ENCODE data around the gene DYDC2.
A peak's percentile ranks its signal among the peaks of the same experiment; 100 is the strongest.

The DYDC2 gene

DNA sequence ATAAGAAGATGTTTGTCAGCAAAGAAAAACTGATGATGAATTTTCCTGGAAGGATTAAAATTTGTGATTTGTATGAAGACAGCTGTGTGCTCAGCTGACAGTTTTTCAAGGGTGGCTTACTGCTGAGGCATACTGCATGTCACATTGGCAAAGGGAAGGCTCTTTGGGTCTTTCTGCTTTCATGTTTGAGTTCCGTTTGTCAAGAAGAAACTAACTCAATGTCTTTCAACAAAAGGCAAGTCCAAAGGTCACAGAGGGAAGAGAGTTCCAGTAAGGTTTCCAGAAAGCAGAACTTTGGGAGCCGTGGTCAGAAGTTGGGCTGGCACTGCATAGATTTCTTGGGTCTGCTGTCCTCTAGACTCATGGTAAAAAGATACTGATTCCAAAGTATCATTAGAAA is 16.9 kb downstream of the DYDC2 start:
- DNase-seq = no peak

DNA sequence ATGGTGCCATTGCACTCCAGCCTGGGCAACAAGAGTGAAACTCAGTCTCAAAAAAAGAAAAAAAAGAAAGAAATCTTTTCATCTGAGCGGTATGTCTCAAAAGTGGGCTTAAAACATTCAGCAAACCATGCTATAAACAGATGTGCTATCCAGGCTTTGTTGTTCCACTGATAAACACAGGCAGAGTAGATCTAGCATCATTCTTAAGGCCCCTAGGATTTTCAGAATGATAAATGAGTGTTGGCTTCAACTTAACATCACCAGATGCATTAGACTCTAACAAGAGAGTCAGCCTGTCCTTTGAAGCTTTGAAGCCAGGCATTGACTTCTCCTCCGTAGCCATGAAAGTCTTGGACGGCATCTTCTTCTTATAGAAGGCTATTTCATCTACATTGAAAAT is 23.1 kb downstream of the DYDC2 start:
- DNase-seq = no peak

DNA sequence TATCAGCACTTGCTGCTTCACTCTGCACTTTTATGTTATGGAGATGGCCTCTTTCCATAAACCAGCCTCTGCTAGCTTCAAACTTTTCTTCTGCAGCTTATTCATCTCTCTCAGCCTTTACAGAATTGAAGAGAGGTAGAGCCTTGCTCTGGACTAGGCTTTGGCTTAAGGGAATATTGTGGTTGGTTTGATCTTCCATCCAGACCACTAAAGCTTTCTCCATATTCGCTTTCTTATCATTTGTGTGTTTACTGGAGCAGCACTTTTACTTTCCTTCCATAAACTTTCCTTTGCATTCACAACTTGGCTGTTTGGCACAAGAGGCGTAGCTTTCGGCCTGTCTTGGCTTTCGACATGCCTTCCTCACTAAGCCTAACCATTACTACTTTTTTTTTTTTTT is 23.6 kb downstream of the DYDC2 start:
- no peak for DNase-seq

DNA sequence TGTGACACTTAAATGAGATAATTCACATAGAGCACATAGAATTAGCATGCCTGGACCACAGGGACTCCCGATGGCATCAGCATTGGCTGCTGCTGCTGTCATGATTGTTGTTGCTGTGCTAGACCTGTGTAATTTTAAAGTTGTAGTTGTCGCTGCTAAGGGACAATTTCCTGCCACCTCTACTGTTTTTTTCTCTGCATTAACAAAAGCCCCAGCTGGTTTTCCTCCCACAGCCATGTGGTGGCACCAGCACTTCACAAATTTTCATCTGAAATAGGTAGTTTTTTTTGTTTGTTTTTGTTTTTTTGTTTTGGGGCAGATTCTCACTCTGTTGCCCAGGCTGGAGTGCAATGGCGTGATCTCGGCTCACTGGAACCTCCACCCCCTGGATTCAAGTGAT is 26.4 kb downstream of the DYDC2 start:
- peak; percentile 52 for DNase-seq

DNA sequence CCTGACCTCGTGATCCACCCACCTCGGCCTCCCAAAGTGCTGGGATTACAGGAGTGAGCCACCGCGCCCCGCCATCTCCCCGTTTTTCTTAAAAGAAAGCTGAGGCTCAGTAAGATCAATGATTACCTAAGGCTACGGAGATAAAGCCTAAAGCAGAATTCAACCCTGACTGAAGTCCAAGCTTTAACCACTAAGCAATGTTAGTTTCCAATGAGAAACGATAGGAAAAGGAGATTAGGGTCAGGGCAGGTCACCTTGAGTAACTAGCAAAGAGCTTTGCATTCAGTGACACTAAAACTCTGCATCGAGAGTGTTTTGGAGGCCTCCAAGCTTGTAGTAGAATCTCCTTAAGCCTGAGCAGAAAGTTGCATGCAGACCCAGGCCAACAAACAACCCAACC is 34.2 kb downstream of the DYDC2 start:
- no peak for DNase-seq

DNA sequence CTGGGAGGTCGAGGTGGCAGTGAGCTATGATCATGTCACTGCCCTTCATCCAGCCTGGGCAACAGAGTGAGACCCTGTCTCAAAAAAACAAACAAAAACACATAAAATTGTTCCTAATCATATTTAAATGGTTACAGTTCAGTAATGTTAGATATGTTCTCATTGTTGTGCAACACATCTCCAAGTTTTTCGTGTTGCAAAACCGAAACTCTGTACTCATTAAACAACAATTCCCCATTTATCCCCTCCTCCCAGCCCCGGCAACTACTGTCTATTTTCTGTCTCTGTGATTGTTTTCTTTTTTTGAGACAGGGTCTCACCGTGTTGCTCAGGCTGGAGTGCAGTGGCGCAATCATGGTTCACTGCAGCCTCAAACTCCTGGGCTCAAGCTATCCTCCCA is 35.7 kb downstream of the DYDC2 start:
- no peak for DNase-seq

DNA sequence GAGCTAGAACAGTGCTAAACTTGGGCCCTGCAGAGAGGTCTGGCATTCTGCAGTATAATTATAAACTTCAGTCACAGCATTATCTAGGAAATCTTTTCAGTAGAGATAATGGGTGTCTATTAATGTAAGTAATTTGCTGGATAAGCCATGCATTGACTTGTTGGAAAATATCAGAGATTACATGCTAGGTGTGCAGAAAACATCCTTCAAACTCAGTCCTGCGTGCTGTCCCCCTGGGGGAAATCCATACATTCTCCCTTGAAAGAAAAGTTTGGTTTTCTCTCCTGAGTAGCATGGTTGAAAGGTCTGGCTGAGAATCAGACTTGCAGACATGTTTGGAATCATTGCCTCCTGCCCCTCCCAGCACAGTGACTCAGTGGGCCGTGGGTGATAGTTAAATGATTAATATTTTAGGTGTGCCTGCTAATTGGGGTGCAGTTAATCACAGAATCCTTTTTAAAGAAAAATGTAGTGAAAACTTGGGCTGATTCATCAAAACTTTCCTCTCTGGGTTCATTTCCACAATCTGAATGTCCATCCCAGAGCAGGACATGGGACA is 37.9 kb downstream of the DYDC2 start:
- DNase-seq = no peak

DNA sequence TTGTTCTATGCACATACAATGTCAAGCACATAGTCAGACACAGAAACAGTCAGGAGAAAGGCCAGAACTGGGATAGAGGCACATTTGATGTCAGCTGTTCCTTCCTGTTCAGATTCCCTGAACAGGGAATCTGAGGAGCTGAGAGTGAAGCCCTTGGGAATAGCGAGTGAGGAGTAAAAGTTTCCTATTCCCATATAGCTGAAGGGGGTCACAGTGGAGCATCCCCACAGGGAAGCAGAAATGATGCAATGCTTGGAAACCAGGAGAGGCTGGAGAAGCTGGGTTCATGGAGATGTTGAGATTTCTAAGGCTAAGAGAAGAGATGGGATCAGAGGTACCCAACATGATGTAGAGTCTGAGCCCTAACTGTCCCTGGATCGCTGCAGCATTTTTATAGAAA is 40.4 kb downstream of the DYDC2 start:
- no peak for DNase-seq

DNA sequence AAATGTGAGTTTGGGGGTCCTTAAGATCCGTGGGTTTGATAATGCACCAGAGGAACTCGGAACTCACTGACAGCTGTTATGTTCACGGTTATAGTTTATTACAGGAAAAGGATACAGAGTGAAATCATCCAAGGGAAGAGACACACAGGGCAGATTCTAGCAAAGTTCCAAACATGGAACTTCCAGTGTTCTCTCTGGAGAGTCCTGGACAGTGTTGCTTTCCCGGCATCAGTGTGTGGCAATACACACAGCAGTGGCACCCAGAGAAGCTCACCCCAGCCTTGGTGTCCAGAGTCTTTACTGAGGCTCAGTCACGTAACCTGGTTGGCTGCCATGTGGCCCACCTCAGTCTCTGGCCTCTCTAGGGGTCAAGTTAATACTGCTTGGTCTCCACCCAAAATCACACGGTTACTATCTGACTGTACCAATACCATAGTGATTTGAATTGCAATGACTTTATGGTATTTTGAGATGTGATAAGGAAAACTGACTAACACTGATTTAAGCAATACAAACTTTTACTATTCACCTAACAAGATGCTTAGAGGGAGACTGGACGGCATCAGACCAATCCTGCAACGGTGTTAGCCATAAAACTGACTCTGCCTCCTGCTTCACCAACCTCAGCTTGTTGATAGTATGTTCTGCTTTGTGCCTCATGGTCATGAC is 43.7 kb downstream of the DYDC2 start:
- DNase-seq = no peak

DNA sequence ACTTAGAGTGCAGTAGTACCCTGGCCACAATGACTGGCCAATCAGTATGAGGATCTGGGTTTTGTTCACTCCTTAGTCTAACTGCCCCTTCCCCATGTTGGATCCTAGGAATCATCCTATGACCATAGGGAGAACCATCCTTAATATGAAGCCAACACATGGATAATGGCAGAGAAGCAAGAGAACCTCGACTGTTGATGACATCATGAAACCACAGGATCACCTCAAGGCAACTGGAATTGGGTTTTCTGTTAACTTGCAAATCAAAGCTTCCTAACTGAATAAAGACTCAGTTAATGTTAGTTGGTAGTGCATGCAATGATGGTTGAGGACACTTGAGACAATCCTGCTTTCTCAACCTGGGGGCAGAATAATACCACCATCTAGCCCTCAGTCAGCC is 48.5 kb downstream of the DYDC2 start:
- no peak for DNase-seq

DNA sequence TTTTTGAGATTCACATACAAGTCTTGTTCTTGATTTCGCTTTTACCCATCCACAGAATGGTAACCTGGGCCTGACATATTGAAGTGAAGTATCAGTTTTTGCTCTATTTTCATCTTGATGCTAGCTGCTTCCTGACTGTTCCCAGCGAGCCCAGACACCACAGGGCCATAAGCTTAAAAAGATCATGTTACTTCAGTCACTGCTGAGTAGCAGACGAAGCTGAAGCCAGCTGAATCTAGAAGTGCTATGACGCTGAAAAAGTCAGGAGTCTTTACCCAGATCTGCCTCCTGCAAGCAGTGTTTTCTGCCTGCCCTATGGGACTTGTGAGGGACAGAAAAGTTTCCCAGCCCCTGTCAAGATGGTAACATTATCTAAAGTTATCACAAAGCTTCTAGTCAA is 49.0 kb downstream of the DYDC2 start:
- DNase-seq = no peak

DNA sequence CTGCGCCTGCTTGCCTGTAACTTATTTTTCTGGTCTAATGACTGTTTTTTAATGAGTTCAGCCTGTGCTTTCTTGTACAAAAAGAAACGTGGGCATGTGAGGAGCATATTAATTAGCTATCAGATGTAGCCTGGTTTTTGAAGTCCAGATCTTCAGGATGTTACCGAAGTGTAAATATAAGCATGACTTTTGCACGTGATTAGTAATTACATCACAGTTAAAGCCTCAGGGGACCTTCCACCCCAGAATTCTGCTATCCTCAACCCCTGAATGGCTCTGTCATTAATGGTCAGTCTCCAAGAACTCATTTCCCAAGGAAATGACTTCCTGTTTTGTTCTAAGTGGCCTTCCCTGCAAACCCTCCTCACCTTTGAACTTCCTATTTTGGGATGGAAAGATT is 49.6 kb downstream of the DYDC2 start:
- DNase-seq = no peak

DNA sequence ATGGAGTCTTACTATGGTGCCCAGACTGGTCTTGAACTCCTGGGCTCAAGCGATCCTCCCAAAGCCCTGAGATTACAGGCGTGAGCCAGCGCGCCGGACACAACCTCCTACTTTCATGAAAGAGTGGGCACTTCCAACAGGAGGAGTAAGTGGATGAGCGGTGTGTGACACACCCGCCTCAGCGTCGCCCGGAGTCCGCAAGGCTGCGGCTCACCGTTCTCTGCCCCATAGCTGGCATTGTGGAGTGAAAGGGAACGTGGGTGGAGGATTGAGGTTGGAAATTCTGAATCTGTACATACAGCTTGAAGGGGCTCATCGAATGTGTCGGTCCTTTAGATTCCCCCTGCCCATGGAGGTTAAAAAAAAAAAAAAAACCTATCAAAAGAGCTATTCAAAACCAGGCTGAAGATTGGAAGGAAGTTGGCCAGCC is 51.2 kb downstream of the DYDC2 start:
- DNase-seq = no peak

DNA sequence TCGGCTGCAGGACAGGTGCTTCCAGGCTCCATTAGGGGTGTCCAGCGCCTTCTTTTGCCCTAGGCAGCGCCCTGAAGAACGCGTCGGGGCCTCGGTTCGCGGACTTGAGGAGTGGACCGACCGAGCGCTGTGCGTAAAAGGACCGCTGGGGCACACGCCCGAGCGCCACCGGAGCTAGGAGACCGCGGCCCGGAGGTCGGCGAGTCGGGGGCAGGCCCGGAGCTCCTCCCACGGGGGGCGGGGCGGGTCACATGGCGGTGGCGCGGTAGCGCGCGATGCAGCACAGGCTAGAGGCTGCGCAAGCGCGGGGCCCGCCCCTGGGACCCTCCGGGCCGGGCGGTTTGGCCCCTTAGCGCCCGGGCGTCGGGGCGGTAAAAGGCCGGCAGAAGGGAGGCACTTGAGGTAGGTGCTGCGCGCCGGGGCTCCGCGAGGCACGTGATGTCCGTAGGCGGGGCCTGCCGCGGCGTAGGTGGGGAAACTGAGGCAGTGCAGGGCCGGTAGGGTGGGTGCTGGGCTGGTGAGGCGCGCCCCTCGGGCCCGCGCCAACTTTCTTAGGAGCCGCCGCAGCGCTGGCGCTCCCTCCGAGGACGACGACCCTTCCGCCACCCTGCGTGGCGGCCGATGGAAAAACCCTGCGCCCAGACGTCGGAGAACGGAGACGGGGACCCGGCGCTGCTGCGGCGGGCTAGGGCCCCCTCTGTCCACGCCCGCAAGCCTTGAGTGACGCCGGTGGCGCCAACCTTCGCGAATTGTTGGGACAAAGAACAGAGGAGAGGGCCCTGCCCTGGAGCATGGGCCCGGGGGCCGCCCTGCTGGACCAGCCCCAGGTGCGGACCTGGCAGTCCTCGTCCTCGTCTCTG is 51.9 kb downstream of the DYDC2 start, which contains the start of gene PRXL2A:
TSS of gene PRXL2A (plus strand) at position 310 of the 860 bp plus-strand sequence. CDS start 11,917 bp downstream, outside the sequence.
- peak; percentile 66 for DNase-seq

DNA sequence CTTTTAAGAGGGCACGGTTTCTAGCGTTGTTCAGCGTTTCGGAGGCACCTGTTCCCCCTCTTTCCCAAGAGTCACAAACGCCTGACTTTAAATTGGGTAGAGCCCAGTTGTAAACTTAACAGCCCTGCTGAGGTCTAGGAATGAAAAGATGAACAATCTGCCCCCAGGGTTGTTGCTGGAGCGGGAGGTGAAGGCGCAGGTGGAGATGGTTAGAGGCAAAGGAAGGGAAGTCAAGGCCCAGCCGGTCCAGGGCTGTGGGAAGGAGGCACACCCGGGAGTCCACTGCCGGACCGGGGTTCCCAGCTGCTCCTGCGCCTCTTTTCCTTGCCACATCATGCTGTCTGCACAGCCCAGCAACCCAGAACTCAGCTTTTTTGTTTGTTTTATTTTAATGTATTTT is 52.5 kb downstream of the DYDC2 start:
- DNase-seq = no peak

DNA sequence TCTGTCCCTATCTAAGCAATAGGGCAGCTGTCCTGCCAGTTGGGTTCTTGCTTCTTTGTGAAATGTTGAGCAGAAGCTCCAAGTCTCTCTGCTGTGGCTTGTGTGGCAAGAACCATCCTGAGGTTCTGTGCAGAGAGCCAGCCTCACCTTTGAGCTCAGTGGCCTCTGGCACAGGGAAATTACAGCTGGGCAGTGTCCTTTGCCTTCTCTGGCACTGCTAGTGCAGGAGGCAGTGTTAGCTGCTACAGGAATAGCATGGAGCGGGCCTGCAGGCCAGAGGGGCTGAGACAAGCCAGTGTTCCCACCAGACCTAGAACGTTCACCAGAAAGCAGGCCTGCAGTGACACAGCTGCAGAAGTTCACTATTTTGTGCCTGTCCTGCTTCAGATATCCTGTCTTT is 53.5 kb downstream of the DYDC2 start:
- no peak for DNase-seq

DNA sequence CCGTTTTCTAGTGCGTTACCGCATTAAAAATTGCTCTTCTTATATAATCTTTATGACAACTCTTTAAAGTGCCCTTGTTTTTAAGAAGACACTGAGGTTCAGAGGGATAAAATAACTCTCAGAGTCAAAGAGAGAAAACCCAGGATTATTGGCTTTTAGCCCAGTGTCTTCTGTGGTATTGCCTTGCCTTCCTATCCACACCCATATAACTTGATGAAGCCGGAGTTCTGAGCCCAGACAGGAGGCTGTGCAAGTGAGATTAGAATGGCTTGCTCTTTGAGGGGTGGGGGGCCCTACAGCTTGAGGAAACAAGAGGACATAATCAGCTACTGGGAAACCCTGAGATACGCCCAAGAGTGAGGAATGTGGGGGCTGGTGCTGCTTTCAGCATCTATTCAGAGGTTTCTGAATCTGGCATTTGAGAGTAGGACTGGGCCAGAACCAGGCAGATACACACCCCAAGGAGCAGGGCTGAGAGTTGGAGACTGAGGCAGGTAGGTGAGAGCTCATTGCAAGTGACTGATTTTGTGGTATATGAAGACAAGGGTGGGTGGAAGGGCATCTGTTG is 54.1 kb downstream of the DYDC2 start:
- no peak for DNase-seq

DNA sequence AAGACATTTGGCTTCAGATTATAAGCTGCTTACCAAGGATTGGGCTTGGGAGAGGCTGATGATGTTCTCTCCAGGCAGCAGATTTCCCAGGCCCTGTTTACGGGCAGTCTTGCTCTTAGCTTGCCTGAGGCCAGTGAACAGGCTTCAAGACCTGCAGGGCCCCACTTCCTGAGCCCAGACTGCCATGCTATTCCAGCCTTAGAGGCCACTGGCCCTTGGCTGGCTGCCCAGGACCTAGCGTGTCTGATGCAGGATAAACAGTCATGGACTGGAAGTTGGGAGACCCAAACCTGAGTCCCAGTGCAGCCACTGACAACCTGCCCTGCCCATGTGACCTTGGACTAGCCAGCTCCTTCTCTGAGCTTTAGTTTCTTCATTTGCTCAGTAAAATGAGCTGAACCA is 54.7 kb downstream of the DYDC2 start:
- no peak for DNase-seq

DNA sequence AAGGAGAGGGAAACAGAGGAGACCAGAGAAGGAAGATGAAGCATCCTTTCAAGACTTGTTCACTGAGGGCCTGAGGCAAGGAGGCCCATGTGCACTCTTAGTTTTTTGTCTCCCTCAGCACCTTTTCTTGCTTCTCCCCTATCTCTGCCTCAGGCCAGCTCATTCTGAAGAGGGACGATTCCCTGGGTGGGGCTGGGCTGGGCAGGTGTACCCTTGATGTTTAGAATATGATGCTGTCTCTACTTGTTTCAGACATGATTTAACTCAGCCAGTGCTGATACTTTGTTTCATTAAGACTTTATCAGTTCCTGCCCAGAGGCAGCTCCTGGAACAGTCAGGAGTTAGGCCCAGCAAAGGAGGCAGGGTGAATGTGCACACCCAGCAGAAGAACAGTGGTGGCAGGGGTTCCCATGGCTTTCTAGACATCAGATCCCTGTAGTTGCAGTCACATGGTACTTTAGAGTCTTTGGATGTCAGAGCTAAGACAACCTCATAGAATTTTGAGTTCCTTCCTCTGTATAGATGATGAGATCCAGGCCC is 55.2 kb downstream of the DYDC2 start:
- DNase-seq = no peak

DNA sequence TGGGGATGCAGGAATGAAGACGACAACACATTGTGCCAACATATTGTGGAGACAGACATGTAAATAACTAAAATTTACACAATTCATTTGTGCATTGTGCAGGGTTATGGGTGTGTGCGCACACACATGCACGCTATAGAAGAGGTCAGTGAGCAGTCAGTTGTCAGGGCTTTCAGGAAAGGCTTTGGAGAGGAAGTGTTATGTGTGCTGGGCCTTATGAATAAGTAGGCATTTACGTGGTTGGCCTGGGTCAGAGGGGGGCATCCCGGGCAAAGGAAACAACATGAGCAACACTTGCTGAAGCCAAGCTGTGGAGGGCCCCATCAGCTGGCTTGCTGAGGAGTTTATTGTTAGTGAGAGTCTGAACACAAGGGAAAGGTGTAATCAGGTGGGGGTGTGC is 55.9 kb downstream of the DYDC2 start:
- no peak for DNase-seq

DNA sequence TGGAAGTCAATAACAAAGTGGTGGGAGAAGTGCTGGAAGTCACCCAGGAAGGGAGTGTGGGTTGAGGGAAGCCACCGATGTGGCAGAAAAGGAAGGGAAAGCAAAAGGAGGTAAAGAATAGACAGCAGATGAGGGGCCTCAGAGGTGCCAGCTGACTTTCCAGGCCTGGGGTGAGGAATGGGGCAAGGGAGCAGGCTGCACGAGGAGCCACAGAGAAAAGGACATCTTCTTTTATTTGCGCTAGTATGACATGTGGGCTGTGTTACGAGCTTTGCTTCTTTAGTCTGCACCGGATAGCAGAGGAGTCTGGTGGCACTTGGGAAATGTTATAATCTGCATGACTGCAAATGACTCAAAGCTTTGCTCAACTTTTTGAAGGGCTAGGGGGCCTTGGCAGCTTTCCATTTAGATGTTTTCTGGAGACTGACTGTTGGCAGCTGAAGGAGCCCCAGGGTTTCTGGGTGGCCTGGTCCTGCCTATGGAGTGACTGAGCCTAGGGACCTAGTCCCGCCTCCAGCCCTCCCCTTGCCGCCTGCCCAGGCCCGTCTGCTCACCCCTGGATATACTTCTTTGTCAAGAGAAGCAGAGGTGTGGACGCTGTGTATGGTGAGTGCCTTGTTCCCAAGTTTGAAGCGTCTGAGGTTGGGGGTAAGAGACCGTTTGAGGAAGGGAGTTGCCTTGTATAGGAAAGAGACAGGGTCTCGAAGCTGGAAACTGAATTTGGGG is 56.9 kb downstream of the DYDC2 start:
- DNase-seq = no peak

DNA sequence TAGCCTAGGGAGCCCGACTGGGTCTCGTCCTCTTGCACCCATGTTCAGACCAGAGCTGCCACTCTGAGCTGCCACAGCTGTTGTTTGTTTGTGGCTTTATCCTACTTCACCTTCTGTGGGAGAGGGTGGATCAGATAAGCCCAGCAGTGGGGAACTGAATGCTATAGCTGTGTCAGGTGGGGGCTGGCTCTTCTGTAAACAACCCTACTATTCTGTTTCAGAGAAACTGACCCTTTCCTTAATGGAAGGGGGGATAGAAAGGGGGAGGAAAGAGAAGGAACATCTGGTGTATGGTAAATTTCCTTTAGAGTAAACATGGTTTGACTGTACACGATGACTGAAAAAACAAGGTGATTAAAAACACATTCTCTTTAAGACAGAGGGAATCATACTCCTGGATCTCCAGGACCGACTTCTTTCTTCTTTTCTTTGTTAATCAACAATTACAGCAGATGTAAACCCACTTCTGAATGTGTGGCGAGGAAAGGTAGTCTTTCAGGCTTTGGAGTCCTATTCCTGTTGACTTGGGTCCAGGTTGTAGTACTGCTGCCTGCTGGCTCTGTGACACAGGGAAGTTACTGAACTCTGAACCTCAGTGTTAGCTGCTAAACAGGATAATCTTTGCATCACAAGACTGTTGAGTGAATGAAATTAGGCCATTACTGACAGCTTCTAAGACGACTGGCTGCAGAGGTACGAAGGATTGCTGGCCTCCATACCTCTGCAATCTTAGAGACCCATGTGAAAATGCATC is 57.7 kb downstream of the DYDC2 start:
- DNase-seq = no peak

Measured in central memory CD4-positive, alpha-beta T cell (primary cell).